Natural killer cell treated with Interleukin-12 subunit alpha and Interleukin-12 subunit beta and Interleukin-15 and Interleukin-18, amount 100 ng/mL, for 72 hours (primary cell): ENCODE data around the gene FIBP. TPM values are rescaled to one million over a fixed set of nuclear protein-coding genes. Genes with fewer than 3 reads are reported as not detected.
"Not testable (repeated sequence)": the region's sequence is repeated elsewhere in the genome, so short reads cannot be mapped to it uniquely, and the experiment has no call there.

Experiments
- ATAC-seq, 2 donors: fragments of 150-1000 bp; cut with Tn5 transposase in 1 of 2; sonication (Bioruptor Pico), chemical (Tn5 transposase) in 1 of 2; 2 replicates each; pipeline ENCODE4 v1.10.0; 2021
- DNase-seq: peaks from one replicate; pipeline ENCODE4 v3.0.0; 2022; ENCODE audit warnings: low spot score
- H3K27ac Mint-ChIP-seq, 2 donors: 1 replicate in 1 of 2; 2 replicates in 1 of 2; pipeline ENCODE4 v1.8.0; 2022; ENCODE audit warnings: mixed read lengths in 2 of 2, mild to moderate bottlenecking in 1 of 2, moderate library complexity in 1 of 2
- H3K27me3 Mint-ChIP-seq, 2 donors: 1 replicate in 1 of 2; 2 replicates in 1 of 2; pipeline ENCODE4 v1.8.0; 2022; ENCODE audit warnings: mixed read lengths in 2 of 2
- H3K36me3 Mint-ChIP-seq: one replicate; pipeline ENCODE4 v1.8.0; 2022; ENCODE audit warnings: mixed read lengths
- H3K4me1 Mint-ChIP-seq, 2 donors: 1 replicate in 1 of 2; 2 replicates in 1 of 2; pipeline ENCODE4 v1.8.0; 2022; ENCODE audit warnings: low read depth in 2 of 2, mixed read lengths in 2 of 2, mild to moderate bottlenecking in 1 of 2
- H3K4me3 Mint-ChIP-seq: one replicate; pipeline ENCODE4 v1.8.0; 2022; ENCODE audit warnings: mixed read lengths
- H3K9me3 Mint-ChIP-seq: 2 replicates; pipeline ENCODE4 v1.8.0; 2022; ENCODE audit warnings: mixed read lengths
- total RNA-seq, 2 donors: library from RNA; stranded (reverse); gene quantifications; one replicate each; pipeline ENCODE4 v1.2.3, GENCODE V29; 2022

Gene FIBP
- total RNA-seq, 2 donors from 2014 or later, result 76.6 to 157 TPM

GRCh38 chr11:65851811-65852507 is 36.3 kb downstream of the FIBP start:
- DNase-seq, result no peak
- ATAC-seq, result no peak
- H3K4me1 Mint-ChIP-seq, result peaks cover 32 to 38% of the 10 kb centered on the region in 2 donors
- no peaks in the 10 kb centered on the region for H3K9me3 Mint-ChIP-seq
- H3K4me3 Mint-ChIP-seq, result no peak overlapping the region
- H3K36me3 Mint-ChIP-seq, result peaks cover 26% of the 10 kb centered on the region
- H3K27me3 Mint-ChIP-seq, result no peaks in the 10 kb centered on the region
- H3K27ac Mint-ChIP-seq, result no peak overlapping the region

GRCh38 chr11:65851083-65851579 is 37.1 kb downstream of the FIBP start:
- DNase-seq, result no peak
- no peaks in the 10 kb centered on the region for H3K27me3 Mint-ChIP-seq
- H3K4me1 Mint-ChIP-seq, result peaks cover 24 to 31% of the 10 kb centered on the region in 2 donors
- ATAC-seq, result peak; percentile 55 to 57
- H3K9me3 Mint-ChIP-seq, result no peaks in the 10 kb centered on the region
- H3K27ac Mint-ChIP-seq, result no peak overlapping the region
- no peak overlapping the region for H3K4me3 Mint-ChIP-seq
- H3K36me3 Mint-ChIP-seq, result peaks cover 18% of the 10 kb centered on the region

GRCh38 chr11:65850217-65851082 is 37.8 kb downstream of the FIBP start:
- H3K27me3 Mint-ChIP-seq, result no peaks in the 10 kb centered on the region
- no peak overlapping the region for H3K4me3 Mint-ChIP-seq
- DNase-seq, result no peak
- H3K4me1 Mint-ChIP-seq, result peaks cover 20 to 24% of the 10 kb centered on the region in 2 donors
- H3K27ac Mint-ChIP-seq, result no peak overlapping the region
- H3K9me3 Mint-ChIP-seq, result no peaks in the 10 kb centered on the region
- peak; percentile 1 for ATAC-seq
- peaks cover 16% of the 10 kb centered on the region for H3K36me3 Mint-ChIP-seq

GRCh38 chr11:65849771-65850216 is 38.5 kb downstream of the FIBP start:
- peaks cover 14% of the 10 kb centered on the region for H3K36me3 Mint-ChIP-seq
- H3K4me3 Mint-ChIP-seq, result no peak overlapping the region
- H3K27ac Mint-ChIP-seq, result no peak overlapping the region
- peak in 1 of 2 donors; percentile 0 for ATAC-seq
- H3K27me3 Mint-ChIP-seq, result no peaks in the 10 kb centered on the region
- H3K9me3 Mint-ChIP-seq, result no peaks in the 10 kb centered on the region
- peaks cover 13 to 18% of the 10 kb centered on the region in 2 donors for H3K4me1 Mint-ChIP-seq
- DNase-seq, result no peak

- DNase-seq (no peak), ATAC-seq (peak in 1 of 2 donors; percentile 1)
- peaks cover 10% of the 10 kb centered on the region for H3K36me3 Mint-ChIP-seq
- no peaks in the 10 kb centered on the region for H3K9me3 Mint-ChIP-seq
- H3K27me3 Mint-ChIP-seq, result no peaks in the 10 kb centered on the region
- no peak overlapping the region for H3K4me3 Mint-ChIP-seq
- peaks cover 9 to 14% of the 10 kb centered on the region in 2 donors for H3K4me1 Mint-ChIP-seq
- H3K27ac Mint-ChIP-seq, result no peak overlapping the region
Measured at GRCh38 chr11:65849366-65849765, 38.9 kb downstream of the FIBP start.

GRCh38 chr11:65848693-65849092 is 39.6 kb downstream of the FIBP start:
- H3K36me3 Mint-ChIP-seq, H3K27me3 Mint-ChIP-seq, H3K27ac Mint-ChIP-seq, H3K4me3 Mint-ChIP-seq, DNase-seq, ATAC-seq, H3K9me3 Mint-ChIP-seq, H3K4me1 Mint-ChIP-seq: not testable (repeated sequence)

- peaks cover 0 to 4% of the 10 kb centered on the region in 2 donors for H3K4me1 Mint-ChIP-seq
- H3K9me3 Mint-ChIP-seq, result no peaks in the 10 kb centered on the region
- H3K36me3 Mint-ChIP-seq, result no peaks in the 10 kb centered on the region
- no peaks in the 10 kb centered on the region for H3K27me3 Mint-ChIP-seq
- DNase-seq, result no peak
- no peak overlapping the region for H3K27ac Mint-ChIP-seq
- ATAC-seq, result no peak
- H3K4me3 Mint-ChIP-seq, result no peak overlapping the region
Measured at GRCh38 chr11:65847746-65848145, 40.5 kb downstream of the FIBP start.

GRCh38 chr11:65844231-65844872 is 43.9 kb downstream of the FIBP start:
- H3K27me3 Mint-ChIP-seq, result no peaks in the 10 kb centered on the region
- DNase-seq, result no peak
- no peaks in the 10 kb centered on the region for H3K36me3 Mint-ChIP-seq
- H3K27ac Mint-ChIP-seq, result no peak overlapping the region
- no peaks in the 10 kb centered on the region for H3K4me1 Mint-ChIP-seq
- no peak overlapping the region for H3K4me3 Mint-ChIP-seq
- ATAC-seq, result no peak
- H3K9me3 Mint-ChIP-seq, result no peaks in the 10 kb centered on the region

- H3K27ac Mint-ChIP-seq, result no peak overlapping the region
- H3K4me3 Mint-ChIP-seq, result no peak overlapping the region
- no peak for ATAC-seq
- no peaks in the 10 kb centered on the region for H3K36me3 Mint-ChIP-seq
- H3K4me1 Mint-ChIP-seq, result no peaks in the 10 kb centered on the region
- no peak for DNase-seq
- no peaks in the 10 kb centered on the region for H3K9me3 Mint-ChIP-seq
- H3K27me3 Mint-ChIP-seq, result no peaks in the 10 kb centered on the region
Measured at GRCh38 chr11:65843811-65844210, 44.5 kb downstream of the FIBP start.

- no peaks in the 10 kb centered on the region for H3K27me3 Mint-ChIP-seq
- no peak overlapping the region for H3K4me3 Mint-ChIP-seq
- no peaks in the 10 kb centered on the region for H3K36me3 Mint-ChIP-seq
- no peak overlapping the region for H3K27ac Mint-ChIP-seq
- H3K4me1 Mint-ChIP-seq, result no peaks in the 10 kb centered on the region
- ATAC-seq (no peak), DNase-seq (no peak)
- no peaks in the 10 kb centered on the region for H3K9me3 Mint-ChIP-seq
Measured at GRCh38 chr11:65842144-65842543, 46.1 kb downstream of the FIBP start.

GRCh38 chr11:65834202-65834601 is 54.1 kb downstream of the FIBP start:
- DNase-seq (no peak), ATAC-seq (no peak)
- no peaks in the 10 kb centered on the region for H3K36me3 Mint-ChIP-seq
- peaks cover 15 to 18% of the 10 kb centered on the region in 2 donors for H3K27me3 Mint-ChIP-seq
- no peak overlapping the region for H3K4me3 Mint-ChIP-seq
- peaks cover 5% of the 10 kb centered on the region for H3K9me3 Mint-ChIP-seq
- H3K4me1 Mint-ChIP-seq, result peaks cover 6 to 16% of the 10 kb centered on the region in 2 donors
- no peak overlapping the region for H3K27ac Mint-ChIP-seq
